ENCODE data around the gene NAP1L5.

NAP1L5 gene, protein sequence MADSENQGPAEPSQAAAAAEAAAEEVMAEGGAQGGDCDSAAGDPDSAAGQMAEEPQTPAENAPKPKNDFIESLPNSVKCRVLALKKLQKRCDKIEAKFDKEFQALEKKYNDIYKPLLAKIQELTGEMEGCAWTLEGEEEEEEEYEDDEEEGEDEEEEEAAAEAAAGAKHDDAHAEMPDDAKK

DNA sequence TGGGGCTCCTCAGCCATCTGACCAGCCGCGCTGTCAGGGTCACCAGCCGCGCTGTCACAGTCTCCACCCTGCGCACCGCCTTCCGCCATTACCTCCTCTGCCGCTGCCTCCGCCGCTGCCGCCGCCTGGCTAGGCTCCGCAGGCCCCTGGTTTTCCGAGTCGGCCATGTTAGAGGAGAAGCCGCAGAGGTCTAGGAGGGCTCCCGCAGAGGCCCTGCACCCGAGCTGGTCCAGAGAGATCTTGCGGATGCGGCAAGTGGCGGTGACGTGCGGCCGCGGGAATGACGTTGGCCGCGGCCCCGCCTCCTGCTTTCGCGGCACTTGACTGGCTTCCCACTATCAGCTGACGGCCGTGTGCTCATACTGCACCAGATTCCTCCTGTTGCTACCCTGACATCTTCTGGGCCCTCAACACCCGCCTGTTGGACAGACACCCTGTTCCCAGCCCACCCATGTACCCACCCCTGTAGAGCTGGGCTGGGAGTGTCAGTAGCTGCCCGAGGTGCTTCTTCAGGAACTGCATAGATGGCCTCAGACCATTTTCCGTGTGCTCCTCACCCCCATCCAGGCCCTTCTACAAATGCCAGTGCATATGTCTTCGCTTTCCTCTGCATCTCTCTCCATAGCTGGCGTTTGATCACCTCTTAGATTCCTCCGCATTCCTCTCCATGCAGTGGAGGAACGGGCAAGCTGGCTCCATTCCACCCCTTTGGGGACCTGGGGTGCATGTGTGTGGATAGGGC, at the start of gene NAP1L5:
Gene NAP1L5, minus strand, starts transcription at position 242 of the 742 bp plus-strand sequence. Its CDS starts 75 bp downstream, at position 167.
- DNase-seq = peak; percentile 69

GRCh38 chr4:88747351-88747750, 49.7 kb upstream of the NAP1L5 start:
- DNase-seq = no peak

- no peak for DNase-seq
These were observed 48.6 kb upstream of the NAP1L5 start for GRCh38 chr4:88746206-88746605.

GRCh38 chr4:88745581-88746163, 48.0 kb upstream of the NAP1L5 start:
- DNase-seq = no peak

GRCh38 chr4:88745175-88745574, 47.5 kb upstream of the NAP1L5 start:
- no peak for DNase-seq

DNA sequence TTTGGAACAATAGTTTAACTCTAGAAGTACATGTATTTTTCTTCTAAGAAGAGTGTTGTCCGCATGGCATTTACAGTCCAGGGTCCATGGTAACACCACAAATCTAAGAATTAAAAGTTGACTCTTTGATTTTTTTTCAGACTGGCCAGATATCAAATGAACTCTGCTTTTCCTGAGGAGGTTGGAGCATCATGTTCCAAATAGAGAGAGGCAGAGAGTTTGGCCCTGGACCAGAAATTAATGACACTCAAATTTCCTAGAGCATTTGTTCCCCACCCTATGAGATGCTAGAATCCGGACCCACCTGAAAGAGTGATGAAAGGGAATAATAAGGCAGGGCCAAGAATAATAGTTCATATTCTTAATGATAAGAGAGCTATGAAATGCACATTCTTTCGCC, 47.0 kb upstream of the NAP1L5 start:
- no peak for DNase-seq

DNA sequence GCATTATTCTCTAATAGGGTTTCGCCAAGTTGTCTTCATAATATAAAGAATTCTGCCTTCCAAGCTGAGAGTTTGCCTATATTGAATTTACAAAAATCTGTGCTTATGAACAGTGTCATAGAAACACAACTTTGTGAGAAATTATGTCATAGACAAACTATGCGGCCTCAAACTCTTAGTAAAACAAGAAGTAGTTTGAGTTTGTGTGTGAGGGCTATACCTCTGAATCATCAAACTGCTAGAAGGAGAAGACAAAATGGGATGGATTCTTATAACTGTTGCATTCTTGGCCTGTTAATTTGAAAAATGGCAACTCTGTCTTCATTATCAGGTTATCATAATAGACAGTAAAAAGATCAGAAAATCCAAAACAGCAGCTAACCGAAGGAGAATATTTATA, 46.1 kb upstream of the NAP1L5 start:
- no peak for DNase-seq

DNA sequence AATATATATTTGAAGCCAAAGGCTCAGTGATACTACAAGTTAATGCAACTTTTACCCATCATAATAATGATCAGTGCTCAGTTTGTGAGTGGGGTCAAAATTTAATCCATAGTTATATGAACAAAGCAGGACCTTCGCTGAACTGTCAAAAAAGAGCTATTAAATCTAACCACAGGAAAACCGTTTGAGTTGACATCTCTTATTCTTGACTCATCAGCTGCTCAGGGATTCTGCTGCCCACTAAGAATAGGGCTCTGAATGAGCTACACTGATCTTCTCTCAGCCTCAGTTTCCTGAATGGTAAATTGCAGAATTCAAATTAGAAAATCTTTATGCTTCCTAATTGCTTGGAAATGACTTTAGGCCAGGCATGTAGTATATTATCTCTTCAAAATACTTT, 44.9 kb upstream of the NAP1L5 start:
- no peak for DNase-seq

GRCh38 chr4:88738180-88738579, 40.6 kb upstream of the NAP1L5 start:
- no peak for DNase-seq

GRCh38 chr4:88737307-88737941, 39.8 kb upstream of the NAP1L5 start:
- DNase-seq = no peak

- DNase-seq = no peak
These were observed 38.6 kb upstream of the NAP1L5 start for GRCh38 chr4:88736264-88736663.

DNA sequence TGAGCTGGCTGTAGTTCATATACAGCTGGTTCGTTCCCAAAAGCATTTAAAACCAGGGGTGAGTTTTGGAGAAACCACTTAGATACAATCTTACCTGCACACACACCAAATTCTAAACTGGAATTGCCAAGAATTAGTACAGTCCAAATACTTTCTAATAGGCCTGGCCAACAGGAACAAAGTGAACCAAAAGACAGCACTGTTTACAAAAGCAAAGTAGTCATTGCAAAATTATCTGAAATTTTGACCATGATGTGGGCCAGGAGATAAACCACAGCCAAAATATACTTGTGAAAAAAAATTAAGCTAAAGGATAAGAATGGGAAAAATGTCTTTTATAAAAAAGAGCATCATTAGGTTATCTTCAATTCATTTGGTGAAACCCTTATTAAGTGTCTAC, 37.9 kb upstream of the NAP1L5 start:
- DNase-seq = no peak

DNA sequence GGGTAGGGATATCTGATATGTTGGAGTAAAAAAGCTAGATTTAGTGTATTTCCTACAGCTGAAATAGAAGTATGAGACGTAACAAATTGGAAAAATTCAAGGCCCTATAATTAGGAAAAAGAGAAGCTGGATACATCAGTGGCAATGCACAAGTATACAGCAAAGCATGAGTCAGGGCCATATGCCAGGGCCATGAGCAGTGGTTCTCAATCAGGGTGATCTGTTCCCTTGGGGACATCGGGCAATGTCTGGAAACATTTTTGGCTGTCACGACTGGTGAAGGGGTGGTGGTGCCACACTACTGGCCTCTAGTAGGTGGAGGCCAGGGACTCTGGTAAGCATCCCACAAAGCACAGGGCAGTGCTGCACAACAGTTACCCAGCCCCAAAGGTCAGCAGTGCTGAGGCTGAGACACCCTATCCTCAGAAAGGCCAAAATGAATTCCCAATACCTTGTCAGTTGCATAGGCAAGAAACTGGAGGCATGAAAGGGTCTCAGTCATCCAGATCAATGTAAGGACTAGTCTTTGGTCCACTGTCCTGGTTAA, 36.8 kb upstream of the NAP1L5 start:
- no peak for DNase-seq

GRCh38 chr4:88732714-88733368, 35.2 kb upstream of the NAP1L5 start:
- no peak for DNase-seq

DNA sequence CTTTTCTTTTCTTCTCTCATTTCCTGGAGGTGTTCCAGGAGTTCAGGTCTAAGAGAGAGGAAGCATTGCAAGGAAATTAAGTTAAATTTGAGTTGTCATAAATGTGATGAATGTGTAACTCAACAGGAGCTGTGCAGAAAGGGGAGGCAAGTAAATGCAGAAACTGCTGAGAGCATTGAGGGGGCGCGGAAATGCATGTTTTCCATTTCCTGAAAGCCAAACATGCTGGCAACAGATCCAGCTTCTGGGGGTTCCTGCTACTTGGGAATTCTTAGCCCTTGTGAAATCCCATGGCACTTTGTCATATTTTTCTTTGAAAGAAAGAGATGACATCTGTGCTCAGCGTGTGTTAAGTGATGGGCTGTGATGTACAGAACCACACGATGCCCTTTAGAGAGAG, 33.8 kb upstream of the NAP1L5 start:
- DNase-seq = no peak

GRCh38 chr4:88730811-88731210, 33.2 kb upstream of the NAP1L5 start:
- no peak for DNase-seq

- no peak for DNase-seq
These were observed 31.6 kb upstream of the NAP1L5 start for GRCh38 chr4:88729146-88729760.

DNA sequence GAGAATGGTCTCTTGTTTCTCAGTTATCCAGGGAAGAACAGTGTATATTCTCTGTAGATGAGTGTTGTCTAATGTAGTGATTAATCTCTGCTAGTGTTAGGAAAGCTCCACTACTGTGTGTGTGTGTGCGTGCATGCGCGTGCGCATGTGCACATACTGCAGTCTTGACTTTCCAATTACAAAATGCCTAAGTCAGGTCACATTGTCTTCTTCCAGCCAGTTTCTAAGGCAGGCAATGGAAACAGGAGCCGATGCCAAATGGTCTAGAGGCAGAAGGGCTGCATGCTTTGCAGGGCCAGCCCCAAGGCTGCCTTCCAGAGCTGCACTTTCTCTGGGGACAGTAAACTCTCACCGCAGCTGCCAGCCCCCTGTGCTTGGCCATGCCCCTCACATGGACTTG, 30.5 kb upstream of the NAP1L5 start:
- no peak for DNase-seq

GRCh38 chr4:88725986-88726385, 28.4 kb upstream of the NAP1L5 start:
- no peak for DNase-seq

DNA sequence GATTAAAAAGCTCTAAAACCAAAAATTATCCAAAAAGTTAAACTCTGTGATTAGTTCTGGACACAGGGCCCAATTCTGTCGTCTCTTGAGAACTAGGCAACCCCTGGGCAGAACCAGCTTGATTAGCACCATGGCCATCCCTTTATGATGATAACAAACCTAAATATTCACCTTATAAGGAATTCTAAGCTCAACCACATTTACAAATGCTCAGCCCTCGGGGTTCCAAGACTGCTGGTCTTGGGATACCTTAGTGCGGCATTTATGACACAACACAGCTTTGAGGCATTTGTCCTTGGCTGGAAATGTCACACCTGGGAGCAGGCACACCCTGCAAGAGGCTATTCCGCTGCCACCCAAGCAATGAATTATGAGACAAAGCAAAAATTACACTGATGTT, 27.5 kb upstream of the NAP1L5 start:
- no peak for DNase-seq

DNA sequence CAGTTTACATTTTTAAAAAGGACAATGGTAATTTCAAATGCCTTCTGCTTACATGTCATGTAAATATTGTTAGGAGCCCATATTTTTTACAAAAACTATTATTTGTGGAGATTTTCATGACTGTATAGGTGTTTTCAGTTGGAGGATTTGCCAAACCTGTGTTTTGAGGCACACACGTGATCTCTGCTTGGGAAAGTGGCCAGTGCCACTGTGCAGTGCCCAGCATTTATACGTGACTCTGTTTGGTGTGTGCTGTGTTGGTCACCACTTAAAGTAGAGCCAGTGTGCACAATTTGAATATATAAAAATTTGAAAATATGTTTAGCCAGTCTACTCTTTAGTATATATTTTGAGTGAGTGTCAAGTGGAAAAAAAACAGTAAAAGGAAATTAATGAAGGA, 26.8 kb upstream of the NAP1L5 start:
- no peak for DNase-seq

DNA sequence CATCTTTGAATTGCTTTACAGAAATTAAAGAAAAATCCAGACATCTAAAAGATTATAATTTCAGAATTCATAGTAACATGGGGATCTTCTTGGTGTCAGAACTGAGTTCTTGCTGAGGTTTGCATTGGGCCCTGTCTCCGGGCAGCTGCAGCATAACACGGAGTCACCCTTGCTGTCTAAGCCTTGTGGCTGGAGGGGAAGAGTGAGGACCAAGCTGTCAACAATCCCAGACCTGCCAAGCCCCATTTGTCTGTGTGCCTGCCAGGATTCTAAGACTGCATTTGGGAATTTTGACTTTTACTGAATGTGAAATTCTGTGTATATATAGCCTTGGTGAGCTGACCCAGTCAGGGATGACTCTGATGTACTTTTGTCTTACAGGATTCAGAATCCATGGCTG, 25.2 kb upstream of the NAP1L5 start:
- DNase-seq = no peak

Measured in activated naive CD4-positive, alpha-beta T cell treated with anti-CD3 and anti-CD28 coated beads, Interleukin-2, amount 50 U/mL, for 16 hours (primary cell).